ENCODE data around the gene NAA60. TPM values are rescaled to one million over a fixed set of nuclear protein-coding genes. Genes with fewer than 3 reads are reported as not detected.

NAA60 gene
- total and polyA plus RNA-seq, 2 of the 13 experiments (the other 11 are each of a cell fraction or from before 2014, with no cell fraction given) = 14.7 to 32.0 TPM

DNA sequence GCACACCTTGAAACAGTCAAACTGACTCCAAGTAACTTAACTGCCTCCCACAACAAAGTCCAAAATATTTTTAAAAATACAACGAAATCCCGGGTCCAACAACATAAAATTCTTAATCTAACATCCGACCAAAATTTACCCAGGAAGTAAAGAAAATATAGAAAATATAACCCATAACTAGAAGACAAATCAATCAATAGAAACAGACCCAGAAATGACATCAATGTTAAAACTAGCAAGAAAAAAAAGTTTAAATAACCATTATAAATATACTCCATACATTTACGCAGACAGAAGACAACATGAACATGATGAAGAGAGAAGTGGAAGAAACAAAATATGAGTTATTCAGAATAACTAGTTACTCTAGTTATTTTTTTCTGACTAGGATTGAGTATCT, 3.8 kb upstream of the NAA60 start (continued):
- no peak for TF ChIP-seq FUBP1 (CRISPR knock-in tag; IDR thresholded peaks at IDR 0.05; ENCODE audit: borderline replicate concordance)
- TF ChIP-seq ZSCAN21 (CRISPR knock-in tag; IDR thresholded peaks at IDR 0.05; ENCODE audit: borderline replicate concordance) = no peak
- TF ChIP-seq ATF5 (CRISPR knock-in tag; IDR thresholded peaks at IDR 0.05; ENCODE audit: low read depth) = no peak
- no peak for TF ChIP-seq PHF20 (CRISPR knock-in tag; IDR thresholded peaks at IDR 0.05)
- no peak for TF ChIP-seq SP4 (CRISPR knock-in tag; IDR thresholded peaks at IDR 0.05)
- no peak for TF ChIP-seq PAXIP1 (CRISPR knock-in tag; conservative IDR thresholded peaks at IDR 0.05)
- TF ChIP-seq, protein P1, sequence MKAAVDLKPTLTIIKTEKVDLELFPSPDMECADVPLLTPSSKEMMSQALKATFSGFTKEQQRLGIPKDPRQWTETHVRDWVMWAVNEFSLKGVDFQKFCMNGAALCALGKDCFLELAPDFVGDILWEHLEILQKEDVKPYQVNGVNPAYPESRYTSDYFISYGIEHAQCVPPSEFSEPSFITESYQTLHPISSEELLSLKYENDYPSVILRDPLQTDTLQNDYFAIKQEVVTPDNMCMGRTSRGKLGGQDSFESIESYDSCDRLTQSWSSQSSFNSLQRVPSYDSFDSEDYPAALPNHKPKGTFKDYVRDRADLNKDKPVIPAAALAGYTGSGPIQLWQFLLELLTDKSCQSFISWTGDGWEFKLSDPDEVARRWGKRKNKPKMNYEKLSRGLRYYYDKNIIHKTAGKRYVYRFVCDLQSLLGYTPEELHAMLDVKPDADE (CRISPR knock-in tag; IDR thresholded peaks at IDR 0.05) = no peak
- no peak for TF ChIP-seq SUZ12 (IDR thresholded peaks at IDR 0.05; ENCODE audit: low read depth, low read length)
- TF ChIP-seq ZNF17 (CRISPR knock-in tag; IDR thresholded peaks at IDR 0.05) = no peak
